GM12878 (cell line): Measurements from ENCODE around the gene REV1. TPM values are rescaled to one million over a fixed set of nuclear protein-coding genes. Genes with fewer than 3 reads are reported as not detected.
"Not testable (repeated sequence)": the region's sequence is repeated elsewhere in the genome, so short reads cannot be mapped to it uniquely, and the experiment has no call there.

Source experiments
- ATAC-seq: fragments of 200-7000 bp; cut with Tn5 transposase; 3 replicates; pipeline ENCODE4 v1.9.1; 2020; ENCODE audit warnings: mild to moderate bottlenecking, moderate library complexity
- BruUV-seq: library from RNA; stranded (reverse); fragments of 400-500 nt; replicated peaks from 2 replicates; lab custom pipeline; 2021; lab: Mats Ljungman, UMichigan
- CTCF ChIA-PET: fragments of 300-600 bp; sonication (Branson Sonifier 250); formaldehyde crosslinking; extraction: SDS; loops from one replicate; lab custom pipeline; 2021; ENCODE audit warnings: inconsistent platforms; lab: Yijun Ruan, JAX
- POLR2A ChIA-PET: fragments of 350-600 bp; formaldehyde crosslinking; extraction: SDS; loops from one replicate; lab custom pipeline; 2021; ENCODE audit warnings: inconsistent platforms; lab: Charles Lee
- RAD21 ChIA-PET: fragments of 300-600 bp; sonication (Branson Sonifier 250); formaldehyde crosslinking; loops from one replicate; lab custom pipeline; 2023; ENCODE audit warnings: antibody characterized with exemption; ENCODE audit not compliant: unreplicated experiment; lab: Charles Lee
- SMC1A ChIA-PET: fragments of 300-600 bp; sonication (Branson Sonifier 250); formaldehyde crosslinking; loops from one replicate; lab custom pipeline; 2023; ENCODE audit not compliant: unreplicated experiment, uncharacterized antibody; lab: Charles Lee
- DNase-seq: peaks from one replicate; pipeline ENCODE4 v3.0.0-alpha.2; 2011; ENCODE audit warnings: low read depth, low spot score
- FAIRE-seq: peaks from 3 replicates; lab custom pipeline; 2011; peaks lifted over from hg19 to GRCh38; lab: Jason Lieb, UNC
- H2AFZ ChIP-seq: 2 replicates; pipeline ENCODE4 v1.6.0; 2011; ENCODE audit warnings: low read depth, low read length, control low read depth; ENCODE audit not compliant: control insufficient read depth
- H3K27ac ChIP-seq: 2 replicates; pipeline ENCODE4 v1.5.1; 2011; ENCODE audit warnings: control low read depth; ENCODE audit not compliant: control insufficient read depth, insufficient read depth
- H3K27me3 ChIP-seq, 2 experiments: replicated peaks in 1 of 2; 2 replicates each; pipeline versions ENCODE4 v1.6.0 to v1.6.1; 2011; ENCODE audit warnings: low read length in 1 of 2; ENCODE audit not compliant: control insufficient read depth in 2 of 2, insufficient read depth in 2 of 2
- H3K36me3 ChIP-seq, 2 experiments: 2 replicates each; pipeline ENCODE4 v1.5.1; 2011; ENCODE audit warnings: low read length in 1 of 2; ENCODE audit not compliant: control insufficient read depth in 2 of 2, insufficient read depth in 2 of 2
- H3K4me1 ChIP-seq: 2 replicates; pipeline ENCODE4 v1.6.1; 2011; ENCODE audit warnings: mild to moderate bottlenecking, low read length, moderate library complexity, mixed read lengths; ENCODE audit not compliant: control insufficient read depth, insufficient read depth
- H3K4me2 ChIP-seq: 2 replicates; pipeline ENCODE4 v1.6.0; 2011; ENCODE audit warnings: control low read depth; ENCODE audit not compliant: control insufficient read depth, insufficient read depth
- H3K4me3 ChIP-seq: fragments of 200-600 bp; sonication (generic); 2 replicates; pipeline ENCODE4 v1.5.1; 2016
- H3K79me2 ChIP-seq: 2 replicates; pipeline ENCODE4 v1.6.0; 2011; ENCODE audit warnings: low read length; ENCODE audit not compliant: control insufficient read depth, insufficient read depth
- H3K9ac ChIP-seq: 2 replicates; pipeline ENCODE4 v1.8.0; 2011; ENCODE audit warnings: low read length, control low read depth, mixed read lengths; ENCODE audit not compliant: control insufficient read depth, insufficient read depth
- H3K9me3 ChIP-seq: replicated peaks from 3 replicates; pipeline ENCODE4 v1.5.1; 2011; ENCODE audit warnings: mild to moderate bottlenecking, low read length; ENCODE audit not compliant: control insufficient read depth, insufficient read depth
- H4K20me1 ChIP-seq: 2 replicates; pipeline ENCODE4 v1.6.0; 2011; ENCODE audit not compliant: control insufficient read depth, insufficient read depth
- JUNB ChIP-seq: IDR thresholded peaks from 2 replicates; pipeline ENCODE4 v1.6.1; 2016; ENCODE audit warnings: antibody characterized with exemption, mild to moderate bottlenecking
- NR2C2 ChIP-seq: IDR thresholded peaks from 2 replicates; pipeline ENCODE4 v1.6.1; 2011; ENCODE audit warnings: borderline replicate concordance, low read depth; ENCODE audit not compliant: control insufficient read depth, insufficient read length
- NR2F1 ChIP-seq: fragments of 450-650 bp; conservative IDR thresholded peaks from 2 replicates; pipeline ENCODE4 v1.6.1; 2017; ENCODE audit warnings: mild to moderate bottlenecking
- WGBS: methylation state at CpG from one replicate; pipeline ENCODE4 v1.1.6; 2016; ENCODE audit warnings: low lambda C conversion rate; ENCODE audit not compliant: insufficient replicate concordance, insufficient coverage; ENCODE audit errors: missing lambda C conversion rate; 5-methylcytosine and 5-hydroxymethylcytosine counted together
- in situ Hi-C: fragments of 300-500 bp; cut with MboI; formaldehyde crosslinking; loops from 9 replicates; pipeline ENCODE4 v1.14.3; 2018; ENCODE audit warnings: mixed read lengths
- intact Hi-C: fragments of 100-400 bp; cut with micrococcal nuclease; formaldehyde crosslinking; loops from one replicate; pipeline ENCODE4 v1.14.2; 2022; ENCODE audit not compliant: unreplicated experiment
- polyA plus RNA-seq, 11 experiments: library from polyadenylated mRNA; depleted of rRNA in 4 of 11; unstranded in 6 of 11; stranded (reverse) in 5 of 11; fragments of >200 nt; fragmentation: Nextera tagmentation in 4 of 11; fragmentation: Illumina TruSeq in 1 of 11; extraction: Ambion mirVana in 4 of 11; extraction: Trizol in 1 of 11; gene quantifications; 1 replicate in 1 of 11; 2 replicates in 10 of 11; pipeline versions ENCODE4 v1.2.1 to v1.2.3, GENCODE V29; 2011 to 2016; ENCODE audit warnings: inconsistent platforms in 2 of 11, missing spikeins in 2 of 11, low read depth in 1 of 11
- total RNA-seq, 4 experiments: library from RNA; depleted of rRNA in 3 of 4; stranded (reverse); fragments of >200 nt in 3 of 4; fragmentation: Illumina TruSeq in 1 of 4; extraction: Trizol in 1 of 4; gene quantifications; 2 replicates each; pipeline versions ENCODE4 v1.2.1 to v1.2.3, GENCODE V29; 2013 to 2021

The REV1 gene
- total and polyA plus RNA-seq, 10 of the 15 experiments (the other 5 are each of a cell fraction or from before 2014, with no cell fraction given): 11.3 to 46.8 (median 29.0) TPM

DNA sequence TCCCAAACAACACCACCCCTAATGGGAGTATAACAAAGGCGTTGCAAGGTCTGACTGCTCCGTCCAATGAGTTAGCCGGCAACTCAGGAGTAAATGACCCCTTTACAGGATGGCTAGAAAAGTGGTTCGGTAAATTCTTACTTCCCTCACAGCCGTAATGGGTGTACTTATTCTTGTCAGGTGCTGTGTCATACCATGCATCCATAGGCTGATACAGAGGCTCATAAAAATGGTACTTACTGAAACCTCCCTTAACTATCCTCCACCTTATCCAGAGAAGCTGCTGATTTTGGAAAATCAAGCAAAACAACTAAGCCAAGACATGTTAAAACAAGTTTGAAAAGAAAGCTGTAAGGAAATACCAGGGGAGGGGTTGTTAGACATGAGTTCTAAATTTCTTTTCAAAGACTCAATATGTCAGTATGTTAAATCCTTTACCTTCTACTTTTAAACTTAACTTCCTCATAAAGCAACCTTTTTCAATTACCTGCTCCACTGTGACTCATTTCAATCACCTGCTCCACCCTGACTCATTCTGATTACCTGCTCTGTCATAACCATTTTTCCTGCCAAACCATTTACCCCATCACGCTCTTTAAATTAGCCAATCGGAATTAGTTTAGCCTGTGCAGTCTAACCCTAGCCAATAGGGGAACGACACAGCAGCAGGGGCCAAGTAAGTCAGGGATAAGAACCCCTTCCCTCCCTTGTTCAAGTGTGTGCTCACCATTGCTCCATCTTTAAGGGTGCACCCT lies 14.0 kb upstream of the REV1 start:
- 0 out of 2 replicates have a peak, but pooled peaks have one; percentile 15 for TF ChIP-seq JUNB
- FAIRE-seq, ATAC-seq, H3K9ac ChIP-seq, BruUV-seq, H3K4me1 ChIP-seq, H3K27me3 ChIP-seq, DNase-seq, intact Hi-C loops, H3K9me3 ChIP-seq, H3K27ac ChIP-seq, H3K79me2 ChIP-seq, H3K4me2 ChIP-seq, H3K36me3 ChIP-seq, POLR2A ChIA-PET, H2AFZ ChIP-seq, H4K20me1 ChIP-seq, in situ Hi-C loops, H3K4me3 ChIP-seq, RAD21 ChIA-PET: not testable (repeated sequence)
- CTCF ChIA-PET: interaction anchor here (1.0 kb wide), 1 partner anchor 13 kb away, joined by 3 read pairs; no protein-coding TSS in a partner anchor
- SMC1A ChIA-PET: interaction anchor here (0.5 kb wide), 1 partner anchor 378 kb away, joined by 3 read pairs; no protein-coding TSS in a partner anchor
- 66% methylated on average over 8 of the region's 8 CpGs for WGBS

DNA sequence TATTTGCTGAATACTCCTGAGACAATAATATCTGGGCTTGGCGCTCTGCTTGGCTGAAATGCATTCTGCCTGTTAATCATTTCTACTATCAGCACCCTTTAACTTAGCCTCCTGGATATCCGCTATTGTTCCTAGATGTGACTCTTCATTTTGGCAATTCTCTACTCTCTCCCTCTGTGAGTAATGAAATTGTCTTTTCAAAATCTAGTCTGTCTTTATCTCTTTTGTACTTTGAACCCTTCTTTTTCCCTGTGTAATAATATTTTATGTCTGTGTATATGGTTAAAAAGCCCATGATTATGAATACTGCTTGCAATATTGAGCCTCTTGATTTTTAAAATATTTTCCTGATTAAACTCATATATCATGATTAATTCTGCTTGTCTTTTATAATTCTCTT lies 6.2 kb upstream of the REV1 start:
- intact Hi-C loops (no loop called here), in situ Hi-C loops (loop anchor here (25.0 kb wide), 1 partner anchor 309 kb away; the partner anchor contains the start of genes MITD1 and MRPL30)
- Histone ChIP-seq H2AFZ (no peak overlapping the region), H3K27ac (no peak overlapping the region), H3K4me3 (no peak overlapping the region), H3K4me1 (no peaks in the 10 kb centered on the region), H3K27me3 (peaks cover 0 to 3% of the 10 kb centered on the region in 2 experiments; a peak in 1 of 4 replicates), H3K36me3 (no peaks in the 10 kb centered on the region), H3K79me2 (no peaks in the 10 kb centered on the region), H4K20me1 (no peaks in the 10 kb centered on the region), H3K4me2 (no peak overlapping the region), H3K9ac (no peak overlapping the region), H3K9me3 (no peaks in the 10 kb centered on the region)
- no peak for ATAC-seq
- CTCF ChIA-PET: interaction anchor here (0.6 kb wide), 1 partner anchor 67 kb away, joined by 3 read pairs; no protein-coding TSS in a partner anchor
- BruUV-seq: no TSS peak
- SMC1A ChIA-PET: no interaction called here
- DNase-seq: no peak
- RAD21 ChIA-PET: no interaction called here
- WGBS: 96% methylated on average over 2 of the region's 2 CpGs
- FAIRE-seq: no peak
- no peak for TF ChIP-seq NR2F1
- TF ChIP-seq NR2C2: no peak
- POLR2A ChIA-PET: no interaction called here
